ENCODE measurements around the gene TBX2.

The TBX2 gene

DNA sequence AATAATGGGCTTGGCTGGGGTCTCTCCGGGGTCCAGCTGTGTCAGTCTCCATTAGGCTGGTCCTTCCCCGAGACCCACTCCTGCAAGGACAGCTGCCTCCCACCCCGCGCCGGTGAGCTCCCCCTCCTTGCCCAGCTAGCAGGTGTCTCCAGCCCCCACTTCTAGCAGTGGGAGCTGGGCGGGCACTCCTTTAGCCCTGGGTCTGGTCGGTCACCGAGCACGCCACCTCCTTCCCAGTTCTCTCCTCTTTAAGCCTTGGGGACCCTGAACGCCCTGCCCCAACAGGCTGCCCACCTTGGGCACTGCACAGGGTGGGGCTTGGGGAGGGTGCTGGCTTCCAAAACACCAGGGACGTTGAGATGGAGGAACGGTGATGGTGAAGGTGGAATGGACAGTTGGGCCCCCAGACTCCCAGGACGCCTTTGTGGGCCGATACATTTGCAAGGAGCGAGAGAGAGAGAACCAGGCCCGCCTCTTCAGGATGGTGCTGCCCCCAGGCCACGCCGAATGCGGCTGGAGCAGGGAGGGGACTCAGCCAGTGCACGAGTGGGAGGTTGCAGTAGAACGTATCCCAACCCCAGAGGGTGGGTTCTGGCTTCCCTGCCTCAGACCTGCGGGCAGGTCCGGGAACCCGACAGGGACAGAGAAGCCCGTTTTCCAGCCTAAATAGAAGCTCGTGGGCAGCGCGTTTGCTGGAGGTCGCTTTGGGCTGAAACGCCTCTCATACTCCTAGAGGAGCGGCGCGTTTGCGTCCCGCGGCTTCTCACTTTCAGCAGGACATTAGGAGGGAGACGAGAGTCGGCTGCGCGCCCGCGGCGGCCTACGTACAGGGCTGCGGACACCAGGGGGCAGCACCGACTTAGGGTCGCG lies 10.7 kb downstream of the TBX2 start:
- no peak overlapping the region for H3K27ac ChIP-seq (ENCODE audit: low read length)

DNA sequence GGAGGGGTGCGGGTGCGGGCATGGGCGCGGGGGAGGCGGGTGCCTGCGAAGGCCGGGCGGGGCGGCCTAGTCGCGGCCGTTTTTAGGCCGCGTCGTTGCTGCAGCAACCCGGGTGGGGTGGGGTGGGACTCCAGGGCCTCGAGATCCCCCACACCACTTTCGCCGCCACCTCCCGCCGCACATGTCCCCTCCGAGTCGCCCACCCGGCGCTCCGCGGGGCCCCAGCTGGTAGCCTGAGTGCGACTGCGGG lies 11.3 kb downstream of the TBX2 start:
- H3K27me3 ChIP-seq (ENCODE audit: control insufficient read depth in 1 of 2, insufficient read depth in 2 of 2, low read length in 2 of 2) = peaks cover 37 to 61% of the 10 kb centered on the region in 2 donors
- no peak overlapping the region for H3K27ac ChIP-seq (ENCODE audit: low read length)
- peaks cover 37% of the 10 kb centered on the region for H3K4me1 ChIP-seq (ENCODE audit: control insufficient read depth, insufficient read depth, low read length)
- no peak overlapping the region for H3K9ac ChIP-seq (ENCODE audit: low read length in 2 of 2)
- no peaks in the 10 kb centered on the region for H3K9me3 ChIP-seq (ENCODE audit: control insufficient read depth in 2 of 2, low read length in 2 of 2)
- peak overlapping the region in 1 of 2 donors; percentile 76 for H3K4me3 ChIP-seq (ENCODE audit: low read length in 2 of 2)
- H3K36me3 ChIP-seq (ENCODE audit: control insufficient read depth in 2 of 2, insufficient read depth in 2 of 2, low read length in 2 of 2) = no peaks in the 10 kb centered on the region

More for the DNA sequence above, 10.7 kb downstream of the TBX2 start:
- H3K9me3 ChIP-seq (ENCODE audit: control insufficient read depth in 2 of 2, low read length in 2 of 2) = no peaks in the 10 kb centered on the region
- H3K27me3 ChIP-seq (ENCODE audit: control insufficient read depth in 1 of 2, insufficient read depth in 2 of 2, low read length in 2 of 2) = peaks cover 40 to 67% of the 10 kb centered on the region in 2 donors
- peaks cover 38% of the 10 kb centered on the region for H3K4me1 ChIP-seq (ENCODE audit: control insufficient read depth, insufficient read depth, low read length)
- no peaks in the 10 kb centered on the region for H3K36me3 ChIP-seq (ENCODE audit: control insufficient read depth in 2 of 2, insufficient read depth in 2 of 2, low read length in 2 of 2)
- H3K9ac ChIP-seq (ENCODE audit: low read length in 2 of 2) = no peak overlapping the region
- H3K4me3 ChIP-seq (ENCODE audit: low read length in 2 of 2) = peak overlapping the region in 1 of 2 donors; percentile 74

DNA sequence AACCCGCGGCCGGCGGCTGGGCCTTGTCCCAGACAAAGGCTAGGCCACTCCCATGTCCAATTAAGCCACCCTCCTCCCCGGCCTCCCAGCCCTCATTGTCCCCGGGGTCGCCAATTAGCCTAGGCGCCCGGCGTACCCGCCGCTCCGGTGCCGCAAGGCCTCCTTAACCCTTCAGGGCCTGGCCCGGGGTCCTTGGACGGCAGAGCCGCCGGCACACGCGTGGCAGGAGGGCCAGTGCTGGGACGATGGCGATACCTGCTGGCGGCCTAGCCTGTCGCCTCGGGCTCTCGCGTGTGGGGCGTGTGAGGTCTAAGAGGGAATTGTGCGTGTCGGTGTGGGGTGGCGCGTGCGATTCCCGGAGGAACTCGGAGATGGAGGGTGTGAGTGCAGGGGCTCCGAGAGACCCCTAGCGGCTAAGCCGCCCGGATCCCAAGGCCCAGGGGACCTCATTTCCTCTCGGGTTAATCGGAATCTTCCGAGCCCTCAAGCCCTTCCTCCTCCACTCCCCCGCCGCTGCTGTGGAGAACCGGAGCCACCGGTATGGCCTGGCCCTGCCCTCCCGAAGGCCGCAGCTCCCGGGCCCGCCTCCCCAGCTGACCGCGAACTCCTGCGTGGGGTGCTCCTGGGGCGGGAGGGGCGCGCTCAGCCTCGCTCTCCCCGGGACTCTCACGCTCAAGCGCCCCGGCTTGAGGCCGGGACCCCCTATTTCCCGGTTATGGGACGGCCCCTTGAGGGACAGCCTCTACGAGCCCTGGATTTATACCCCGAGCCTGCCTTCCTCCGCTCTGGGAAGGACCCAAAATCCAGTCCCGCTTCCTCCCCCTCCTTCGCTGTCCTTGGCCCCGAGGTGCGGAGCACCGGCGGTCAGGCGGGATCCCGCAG lies 11.9 kb downstream of the TBX2 start:
- H3K27me3 ChIP-seq (ENCODE audit: control insufficient read depth in 1 of 2, insufficient read depth in 2 of 2, low read length in 2 of 2) = peaks cover 34 to 56% of the 10 kb centered on the region in 2 donors
- no peaks in the 10 kb centered on the region for H3K9me3 ChIP-seq (ENCODE audit: control insufficient read depth in 2 of 2, low read length in 2 of 2)
- H3K4me3 ChIP-seq (ENCODE audit: low read length in 2 of 2) = peak overlapping the region; percentile 41 to 76
- H3K27ac ChIP-seq (ENCODE audit: low read length) = no peak overlapping the region
- peak overlapping the region; percentile 36 to 57 for H3K9ac ChIP-seq (ENCODE audit: low read length in 2 of 2)
- peaks cover 38% of the 10 kb centered on the region for H3K4me1 ChIP-seq (ENCODE audit: control insufficient read depth, insufficient read depth, low read length)
- H3K36me3 ChIP-seq (ENCODE audit: control insufficient read depth in 2 of 2, insufficient read depth in 2 of 2, low read length in 2 of 2) = no peaks in the 10 kb centered on the region

DNA sequence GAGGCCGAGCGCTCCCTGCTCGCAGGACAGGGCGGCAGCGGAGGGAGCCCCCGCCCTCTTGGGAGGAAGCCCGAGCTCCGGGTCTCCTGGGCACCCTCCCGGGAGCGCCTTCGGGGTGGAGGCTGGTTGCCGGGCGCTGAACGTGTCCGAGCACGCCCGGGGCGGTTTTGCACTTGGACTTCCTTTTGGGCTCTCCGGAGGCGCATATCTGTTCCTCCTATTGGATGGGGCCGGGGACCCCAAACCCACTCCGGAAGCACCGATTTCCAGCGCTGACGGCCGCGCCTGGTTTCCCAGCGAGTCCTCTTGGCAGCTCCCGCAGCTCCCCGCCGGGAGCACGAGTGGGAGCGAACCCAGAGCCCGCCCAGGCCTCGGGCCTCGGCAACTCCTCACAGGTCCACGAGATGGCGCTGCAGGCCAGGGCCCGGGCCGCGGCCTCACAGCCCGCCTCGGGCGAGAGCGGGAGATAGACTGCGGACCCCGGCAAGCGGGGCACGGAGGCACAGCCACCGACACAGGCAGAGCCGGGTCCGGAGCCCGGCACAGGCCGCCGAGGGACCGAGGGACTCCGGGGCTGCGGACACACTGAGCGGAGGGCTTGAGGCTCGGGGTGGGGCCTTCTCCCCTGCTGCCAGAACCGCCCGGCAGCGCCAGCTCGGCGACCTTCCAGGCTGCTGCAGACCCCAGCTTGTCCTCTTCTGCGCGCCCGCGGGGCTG lies 12.7 kb downstream of the TBX2 start:
- Histone ChIP-seq H3K9ac (ENCODE audit: low read length in 2 of 2) (peak overlapping the region; percentile 57 to 69), H3K4me1 (ENCODE audit: control insufficient read depth, insufficient read depth, low read length) (peaks cover 46% of the 10 kb centered on the region), H3K27ac (ENCODE audit: low read length) (no peak overlapping the region), H3K36me3 (ENCODE audit: control insufficient read depth in 2 of 2, insufficient read depth in 2 of 2, low read length in 2 of 2) (no peaks in the 10 kb centered on the region), H3K9me3 (ENCODE audit: control insufficient read depth in 2 of 2, low read length in 2 of 2) (no peaks in the 10 kb centered on the region), H3K27me3 (ENCODE audit: control insufficient read depth in 1 of 2, insufficient read depth in 2 of 2, low read length in 2 of 2) (peaks cover 29 to 57% of the 10 kb centered on the region in 2 donors), H3K4me3 (ENCODE audit: low read length in 2 of 2) (peak overlapping the region; percentile 41 to 76)

DNA sequence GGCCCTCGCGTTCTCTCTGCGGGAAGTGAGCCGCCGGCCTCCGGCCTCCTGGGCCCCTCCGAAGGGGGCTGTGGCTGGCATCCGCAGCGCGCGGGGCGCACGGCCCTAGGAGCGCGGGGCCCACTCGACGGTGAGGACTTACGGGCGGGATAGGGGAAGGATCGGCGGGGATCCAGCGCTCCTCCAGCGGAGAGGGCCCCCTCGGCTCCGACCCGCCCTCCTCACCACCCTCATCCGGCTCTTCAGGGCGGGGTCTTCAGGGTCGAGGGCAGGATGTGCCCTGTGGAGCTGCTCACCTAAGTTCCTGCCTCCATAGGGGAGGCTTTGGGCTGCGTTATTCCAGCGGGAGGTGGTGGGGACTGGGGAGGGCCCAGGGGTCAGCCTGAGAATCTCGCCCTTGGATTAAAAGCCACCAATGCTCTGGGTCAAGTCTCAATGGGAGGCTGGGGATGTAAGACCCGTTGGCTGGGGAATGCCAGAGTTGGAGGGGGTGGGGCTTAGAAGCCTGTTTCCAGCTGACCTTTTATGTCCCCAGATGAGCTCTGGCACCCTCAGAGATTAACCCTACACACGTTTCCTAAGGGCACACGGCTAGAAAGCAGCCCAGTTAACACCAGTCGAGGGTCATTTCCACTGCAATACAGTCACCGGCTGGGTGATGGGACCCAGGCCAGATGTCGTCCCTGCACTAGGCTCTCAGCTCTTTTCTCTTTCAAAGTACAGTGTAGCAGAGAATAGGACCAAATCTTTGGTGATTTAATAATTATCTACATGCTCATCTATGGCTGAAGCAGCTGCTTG lies 13.4 kb downstream of the TBX2 start:
- H3K27me3 ChIP-seq (ENCODE audit: control insufficient read depth in 1 of 2, insufficient read depth in 2 of 2, low read length in 2 of 2) = peaks cover 23 to 52% of the 10 kb centered on the region in 2 donors
- H3K36me3 ChIP-seq (ENCODE audit: control insufficient read depth in 2 of 2, insufficient read depth in 2 of 2, low read length in 2 of 2) = no peaks in the 10 kb centered on the region
- H3K9me3 ChIP-seq (ENCODE audit: control insufficient read depth in 2 of 2, low read length in 2 of 2) = no peaks in the 10 kb centered on the region
- peak overlapping the region; percentile 57 to 69 for H3K9ac ChIP-seq (ENCODE audit: low read length in 2 of 2)
- no peak overlapping the region for H3K27ac ChIP-seq (ENCODE audit: low read length)
- H3K4me3 ChIP-seq (ENCODE audit: low read length in 2 of 2) = peak overlapping the region; percentile 41 to 76
- H3K4me1 ChIP-seq (ENCODE audit: control insufficient read depth, insufficient read depth, low read length) = peaks cover 47% of the 10 kb centered on the region

DNA sequence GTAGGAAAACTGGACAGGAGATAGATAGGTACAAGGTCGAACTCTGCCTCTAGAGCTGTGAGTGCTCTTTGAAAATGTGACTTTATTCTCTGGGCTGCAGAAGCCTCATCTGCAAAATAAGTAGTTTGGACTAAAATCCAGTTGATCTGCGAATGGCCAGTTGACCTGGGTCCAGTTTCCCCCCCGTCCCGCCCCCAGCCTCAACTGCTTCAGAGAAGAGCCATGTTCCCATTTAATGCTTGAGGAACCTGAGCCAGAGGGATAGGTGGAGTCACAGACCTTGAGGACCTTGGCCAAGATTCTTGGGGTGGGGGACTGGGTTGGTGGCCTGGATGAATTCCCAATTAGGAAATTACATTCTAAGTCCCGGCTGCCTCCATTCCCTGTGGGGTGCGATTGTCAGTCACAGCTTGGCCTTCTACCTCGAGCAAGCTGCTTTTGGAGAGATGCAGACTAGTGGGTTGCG lies 14.1 kb downstream of the TBX2 start:
- H3K4me1 ChIP-seq (ENCODE audit: control insufficient read depth, insufficient read depth, low read length) = peaks cover 47% of the 10 kb centered on the region
- H3K27me3 ChIP-seq (ENCODE audit: control insufficient read depth in 1 of 2, insufficient read depth in 2 of 2, low read length in 2 of 2) = peaks cover 17 to 46% of the 10 kb centered on the region in 2 donors
- peak overlapping the region in 1 of 2 donors; percentile 76 for H3K4me3 ChIP-seq (ENCODE audit: low read length in 2 of 2)
- no peaks in the 10 kb centered on the region for H3K36me3 ChIP-seq (ENCODE audit: control insufficient read depth in 2 of 2, insufficient read depth in 2 of 2, low read length in 2 of 2)
- H3K9me3 ChIP-seq (ENCODE audit: control insufficient read depth in 2 of 2, low read length in 2 of 2) = no peaks in the 10 kb centered on the region
- no peak overlapping the region for H3K9ac ChIP-seq (ENCODE audit: low read length in 2 of 2)
- no peak overlapping the region for H3K27ac ChIP-seq (ENCODE audit: low read length)

DNA sequence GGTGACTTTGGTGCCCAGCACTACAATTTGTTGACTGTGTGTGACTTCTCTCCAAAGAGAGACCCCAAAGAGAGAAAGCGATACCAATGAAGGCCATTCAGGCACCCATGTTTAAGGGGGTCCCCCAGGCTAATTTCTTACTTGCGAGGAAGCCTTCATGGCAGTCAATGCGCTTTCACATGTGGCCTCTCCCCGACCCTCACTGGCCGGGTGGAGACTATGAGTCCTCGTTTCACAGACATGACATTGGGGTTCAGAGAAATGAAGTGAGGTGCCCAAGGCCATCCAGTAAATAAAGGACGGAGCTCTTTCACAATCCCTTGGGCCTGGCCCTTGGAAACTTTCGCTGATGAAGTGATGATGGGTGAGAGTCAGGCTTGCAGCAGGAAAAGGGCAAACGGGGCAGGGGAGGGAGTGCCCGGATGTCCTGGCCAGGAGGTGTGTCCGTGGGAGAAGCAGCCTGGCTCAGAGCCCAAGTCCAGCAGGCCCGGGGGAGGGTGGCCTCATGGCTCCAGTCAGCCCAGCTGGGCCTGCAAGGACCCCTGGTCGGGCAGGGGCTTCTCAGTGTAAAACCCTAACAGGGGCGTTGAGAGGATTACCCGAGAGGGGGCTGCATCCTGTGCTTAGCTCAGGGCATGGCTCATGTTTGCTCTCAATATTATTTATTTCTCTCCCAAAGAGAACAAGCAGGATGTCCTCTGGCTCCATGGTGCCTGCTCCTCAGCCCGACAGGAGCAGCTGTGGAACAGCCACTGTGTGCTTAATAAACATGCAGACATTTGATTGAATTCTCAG lies 14.7 kb downstream of the TBX2 start:
- Histone ChIP-seq H3K9me3 (ENCODE audit: control insufficient read depth in 2 of 2, low read length in 2 of 2) (no peaks in the 10 kb centered on the region), H3K4me3 (ENCODE audit: low read length in 2 of 2) (no peak overlapping the region), H3K27me3 (ENCODE audit: control insufficient read depth in 1 of 2, insufficient read depth in 2 of 2, low read length in 2 of 2) (peaks cover 20 to 40% of the 10 kb centered on the region in 2 donors), H3K4me1 (ENCODE audit: control insufficient read depth, insufficient read depth, low read length) (peaks cover 44% of the 10 kb centered on the region), H3K9ac (ENCODE audit: low read length in 2 of 2) (no peak overlapping the region), H3K27ac (ENCODE audit: low read length) (no peak overlapping the region), H3K36me3 (ENCODE audit: control insufficient read depth in 2 of 2, insufficient read depth in 2 of 2, low read length in 2 of 2) (no peaks in the 10 kb centered on the region)

DNA sequence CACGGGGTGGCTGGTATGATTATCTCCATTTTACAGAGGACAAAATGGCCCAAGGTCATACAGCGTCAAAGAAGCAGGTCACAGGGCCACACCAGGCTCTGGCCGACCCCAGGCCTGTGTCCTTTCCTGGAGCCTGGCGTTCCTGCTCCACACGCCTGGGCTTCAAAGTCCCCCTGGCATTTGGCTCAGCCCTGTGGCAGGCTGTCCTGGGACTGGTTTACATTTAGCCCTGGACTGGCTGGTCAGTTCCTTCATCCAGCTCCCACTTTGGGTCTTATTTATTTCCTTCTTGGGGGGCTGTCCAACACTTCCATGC lies 15.3 kb downstream of the TBX2 start:
- Histone ChIP-seq H3K9me3 (ENCODE audit: control insufficient read depth in 2 of 2, low read length in 2 of 2) (no peaks in the 10 kb centered on the region), H3K36me3 (ENCODE audit: control insufficient read depth in 2 of 2, insufficient read depth in 2 of 2, low read length in 2 of 2) (no peaks in the 10 kb centered on the region), H3K4me1 (ENCODE audit: control insufficient read depth, insufficient read depth, low read length) (peaks cover 42% of the 10 kb centered on the region), H3K27me3 (ENCODE audit: control insufficient read depth in 1 of 2, insufficient read depth in 2 of 2, low read length in 2 of 2) (peaks cover 23 to 38% of the 10 kb centered on the region in 2 donors), H3K27ac (ENCODE audit: low read length) (no peak overlapping the region), H3K9ac (ENCODE audit: low read length in 2 of 2) (no peak overlapping the region), H3K4me3 (ENCODE audit: low read length in 2 of 2) (no peak overlapping the region)

DNA sequence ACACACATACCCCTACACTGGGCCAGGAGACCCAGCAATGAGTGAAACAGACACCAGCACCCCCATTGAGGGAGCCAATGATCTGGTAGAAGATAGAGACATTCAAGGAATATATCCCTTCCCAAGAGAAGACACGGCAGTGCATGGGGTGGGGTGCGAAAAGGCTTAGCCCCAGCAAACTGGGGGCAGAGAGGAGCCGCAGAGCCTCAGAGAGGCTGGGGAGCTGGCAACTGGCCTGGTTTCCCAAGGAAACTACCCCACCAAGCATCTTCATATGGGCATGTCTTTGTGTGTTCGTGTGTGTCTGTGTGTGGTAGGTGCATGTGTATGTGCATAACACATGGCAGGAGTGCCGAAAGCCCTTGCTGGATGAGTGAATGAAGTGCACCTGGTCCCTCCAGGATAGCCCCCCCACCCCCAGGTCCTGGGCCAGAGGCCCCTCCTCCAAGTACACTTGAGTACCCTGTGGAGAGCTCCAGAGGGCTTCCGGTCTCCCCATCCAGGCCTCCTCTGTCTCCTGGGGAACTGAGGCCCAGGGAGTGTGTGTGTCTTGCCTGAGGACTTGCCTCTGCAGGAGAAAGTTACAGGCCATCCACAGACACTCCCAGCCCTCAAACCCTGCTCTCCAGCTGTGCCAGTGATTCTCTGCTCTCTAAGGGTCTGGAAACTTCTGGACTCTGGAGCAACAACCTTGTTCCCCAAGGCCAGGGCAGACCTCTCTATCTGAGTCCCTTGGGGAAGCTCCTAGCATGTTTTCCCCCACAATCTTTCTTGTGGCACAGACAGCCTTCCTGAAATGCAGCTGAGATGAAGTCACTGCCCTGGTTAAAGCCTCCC lies 15.9 kb downstream of the TBX2 start:
- Histone ChIP-seq H3K9ac (ENCODE audit: low read length in 2 of 2) (no peak overlapping the region), H3K4me3 (ENCODE audit: low read length in 2 of 2) (no peak overlapping the region), H3K27me3 (ENCODE audit: control insufficient read depth in 1 of 2, insufficient read depth in 2 of 2, low read length in 2 of 2) (peaks cover 16 to 33% of the 10 kb centered on the region in 2 donors), H3K9me3 (ENCODE audit: control insufficient read depth in 2 of 2, low read length in 2 of 2) (no peaks in the 10 kb centered on the region), H3K4me1 (ENCODE audit: control insufficient read depth, insufficient read depth, low read length) (peaks cover 35% of the 10 kb centered on the region), H3K36me3 (ENCODE audit: control insufficient read depth in 2 of 2, insufficient read depth in 2 of 2, low read length in 2 of 2) (no peaks in the 10 kb centered on the region), H3K27ac (ENCODE audit: low read length) (no peak overlapping the region)

Measured in stomach smooth muscle (tissue), 2 donors.